ENCODE data around the gene DPPA4.
"Not testable (repeated sequence)": the region's sequence is repeated elsewhere in the genome, so short reads cannot be mapped to it uniquely, and the experiment has no call there.

Gene DPPA4, protein sequence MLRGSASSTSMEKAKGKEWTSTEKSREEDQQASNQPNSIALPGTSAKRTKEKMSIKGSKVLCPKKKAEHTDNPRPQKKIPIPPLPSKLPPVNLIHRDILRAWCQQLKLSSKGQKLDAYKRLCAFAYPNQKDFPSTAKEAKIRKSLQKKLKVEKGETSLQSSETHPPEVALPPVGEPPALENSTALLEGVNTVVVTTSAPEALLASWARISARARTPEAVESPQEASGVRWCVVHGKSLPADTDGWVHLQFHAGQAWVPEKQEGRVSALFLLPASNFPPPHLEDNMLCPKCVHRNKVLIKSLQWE

DNA sequence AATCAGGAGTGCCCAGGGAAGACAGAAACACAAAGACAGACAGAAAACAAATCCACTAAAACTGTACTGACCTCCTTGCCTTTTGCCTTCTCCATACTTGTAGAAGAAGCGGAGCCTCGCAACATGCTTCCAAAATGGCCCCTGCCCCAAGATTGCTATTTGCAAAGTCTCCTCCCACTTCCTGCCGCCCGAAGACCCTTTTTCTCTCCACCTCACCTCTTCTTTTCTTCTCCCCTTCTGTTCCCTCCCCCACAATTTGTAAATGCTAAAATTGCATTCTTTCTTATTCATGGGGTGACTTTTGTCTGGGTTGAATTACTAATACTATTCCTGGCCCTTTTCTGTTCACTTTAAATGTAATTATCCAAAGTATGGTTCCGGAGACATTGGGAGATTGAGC lies at the start of gene DPPA4:
Gene DPPA4 (minus strand): TSS at position 154 of the 400 bp plus-strand sequence. CDS start 29 bp downstream, at position 125.
- DNase-seq (ENCODE audit: low read depth) = no peak

DNA sequence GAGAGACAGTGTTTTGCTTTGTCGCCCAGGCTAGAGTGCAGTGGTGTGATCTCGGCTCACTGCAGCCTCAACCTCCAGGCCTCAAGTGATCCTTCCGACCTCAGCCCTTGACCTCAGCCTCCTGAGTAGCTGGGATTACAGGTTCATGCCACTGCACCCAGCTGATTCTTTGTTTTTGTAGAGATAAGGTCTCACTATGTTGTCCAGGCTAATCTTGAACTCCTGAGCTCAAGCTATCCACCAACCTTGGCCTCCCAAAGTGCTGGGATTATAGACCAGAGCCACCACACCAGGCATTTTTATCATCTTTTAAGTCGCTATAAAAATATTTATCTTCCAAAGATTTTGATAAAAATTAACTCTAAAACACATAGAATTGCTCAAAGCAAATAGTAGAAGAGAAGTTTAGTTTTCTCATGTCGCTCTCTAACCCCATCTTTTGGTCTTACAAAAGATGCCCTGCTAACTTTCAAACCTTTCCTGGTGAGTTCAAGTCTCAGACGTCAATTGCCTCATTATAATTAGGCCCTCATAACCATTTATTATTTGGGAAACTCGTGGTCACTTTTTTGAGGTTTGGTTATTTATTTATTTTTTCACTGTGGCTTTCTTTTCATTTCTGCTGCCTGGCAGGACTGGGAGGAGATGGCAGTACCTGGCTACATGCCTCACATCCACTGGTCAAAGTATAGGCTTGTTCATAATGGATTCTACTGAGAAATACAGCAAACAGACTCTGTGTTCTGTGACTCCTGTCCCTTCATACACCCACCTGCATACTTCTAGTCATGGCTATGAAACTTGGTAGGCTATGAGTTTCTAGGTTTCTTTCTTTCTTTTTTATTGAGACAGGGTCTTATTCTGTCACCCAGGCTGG lies 48.3 kb upstream of the DPPA4 start:
- DNase-seq (ENCODE audit: low read depth) = no peak

- no peak for DNase-seq (ENCODE audit: low read depth)
Observed at GRCh38 chr3:109384164-109384563, 46.8 kb upstream of the DPPA4 start.

GRCh38 chr3:109382588-109382987 lies 45.2 kb upstream of the DPPA4 start:
- DNase-seq (ENCODE audit: low read depth) = no peak

DNA sequence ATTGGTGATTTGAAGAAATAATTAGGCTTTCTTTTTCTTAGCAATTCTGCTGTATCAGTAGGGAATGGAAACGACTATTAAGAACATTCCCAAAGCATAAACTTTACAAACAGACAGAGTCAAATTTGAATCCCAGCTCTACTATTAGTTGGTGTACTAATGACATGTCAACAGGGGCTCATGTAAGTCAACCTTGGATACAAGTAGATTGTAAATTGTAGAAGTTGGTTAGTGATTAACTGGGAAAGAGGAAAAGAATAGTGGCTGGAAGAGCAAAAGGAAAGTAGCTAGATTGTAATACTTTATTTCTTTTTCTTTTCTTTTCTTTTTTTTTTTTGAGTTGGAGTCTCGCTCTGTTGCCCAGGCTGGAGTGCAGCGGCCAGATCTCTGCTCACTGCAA lies 38.6 kb upstream of the DPPA4 start:
- no peak for DNase-seq (ENCODE audit: low read depth)

- DNase-seq (ENCODE audit: low read depth) = not testable (repeated sequence)
Observed at GRCh38 chr3:109374434-109374833, 37.1 kb upstream of the DPPA4 start.

GRCh38 chr3:109373933-109374332 lies 36.6 kb upstream of the DPPA4 start:
- DNase-seq (ENCODE audit: low read depth) = no peak

DNA sequence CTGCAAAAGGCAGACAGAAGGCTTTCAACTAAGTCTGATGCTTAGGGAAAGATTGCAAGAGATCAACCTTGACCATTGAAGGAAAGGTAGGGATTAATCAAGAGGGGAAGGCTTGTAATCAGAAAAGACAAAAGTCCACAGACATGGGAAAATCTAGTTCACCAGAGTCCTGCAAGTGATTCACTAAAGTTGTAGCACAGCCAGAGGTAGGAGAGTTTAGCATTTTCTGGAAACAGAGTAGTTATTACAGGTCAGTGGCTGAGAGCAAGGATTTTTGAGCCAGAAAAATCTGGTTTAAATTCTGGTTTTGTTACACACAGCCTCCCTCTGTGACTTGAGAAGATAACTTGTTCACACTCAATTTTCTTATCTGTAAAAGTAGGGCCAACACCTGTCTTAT lies 35.3 kb upstream of the DPPA4 start:
- no peak for DNase-seq (ENCODE audit: low read depth)

DNA sequence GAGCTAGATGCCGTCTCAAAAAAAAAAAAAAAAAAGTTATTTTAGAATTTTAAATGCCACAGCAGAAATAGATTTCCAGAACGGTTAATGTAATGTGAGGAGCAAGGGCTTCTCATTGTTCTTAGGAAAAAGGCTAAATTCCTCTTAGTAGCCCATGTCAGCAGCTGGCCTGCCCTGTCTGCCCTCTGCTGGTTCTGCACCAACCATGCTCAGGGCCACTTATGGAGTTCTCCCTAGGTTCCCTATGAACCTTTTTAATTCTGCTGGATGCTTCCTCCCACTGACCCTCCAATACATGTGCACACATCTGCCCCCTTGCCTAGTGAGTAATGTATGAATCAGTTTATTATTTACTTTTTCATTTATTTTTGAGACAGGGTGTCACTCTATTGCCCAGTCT lies 32.2 kb upstream of the DPPA4 start:
- DNase-seq (ENCODE audit: low read depth) = no peak

DNA sequence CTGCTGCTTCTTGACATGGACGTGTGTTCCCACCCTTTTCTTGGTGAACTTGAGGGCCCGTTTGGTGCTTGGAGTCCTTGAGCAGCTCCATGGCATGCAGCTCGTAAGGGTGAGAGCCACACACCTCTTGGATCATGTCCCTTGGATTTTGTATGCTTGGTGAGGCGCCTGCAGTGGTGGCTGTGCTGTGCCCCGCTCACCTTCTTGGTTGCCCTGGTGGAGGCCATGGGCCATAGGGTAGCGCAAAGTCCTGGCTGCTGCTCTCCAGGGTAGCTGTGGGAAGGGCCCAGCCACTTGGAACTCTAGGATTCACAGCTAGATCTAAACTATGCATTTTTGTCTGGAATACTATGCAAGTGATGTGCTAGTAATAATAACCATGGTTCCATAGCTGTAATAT lies 26.7 kb upstream of the DPPA4 start:
- no peak for DNase-seq (ENCODE audit: low read depth)

DNA sequence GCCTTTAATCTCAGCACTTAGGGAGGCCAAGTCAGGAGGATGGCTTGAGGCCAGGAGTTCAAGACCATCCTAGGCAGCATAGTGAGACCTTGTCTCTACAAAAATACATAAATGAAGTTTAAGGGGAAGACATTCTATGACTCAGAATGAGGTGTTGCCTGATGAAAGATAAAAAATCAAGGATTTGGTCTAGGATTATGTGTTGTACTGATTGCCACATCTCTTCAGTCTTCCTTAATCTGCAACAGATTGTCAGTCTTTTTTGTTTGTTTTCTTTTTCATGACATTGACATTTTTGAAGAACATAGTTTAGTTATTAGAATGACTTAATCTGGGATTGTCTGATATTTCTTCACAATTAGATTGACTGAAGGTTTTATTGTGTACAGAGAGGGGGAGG lies 26.3 kb upstream of the DPPA4 start:
- no peak for DNase-seq (ENCODE audit: low read depth)

- no peak for DNase-seq (ENCODE audit: low read depth)
Observed at GRCh38 chr3:109362823-109363222, 25.5 kb upstream of the DPPA4 start.

- DNase-seq (ENCODE audit: low read depth) = not testable (repeated sequence)
Observed at GRCh38 chr3:109358809-109359208, 21.5 kb upstream of the DPPA4 start.

- no peak for DNase-seq (ENCODE audit: low read depth)
Observed at GRCh38 chr3:109356442-109357155, 19.3 kb upstream of the DPPA4 start.

GRCh38 chr3:109355625-109356441 lies 18.5 kb upstream of the DPPA4 start:
- DNase-seq (ENCODE audit: low read depth) = no peak

DNA sequence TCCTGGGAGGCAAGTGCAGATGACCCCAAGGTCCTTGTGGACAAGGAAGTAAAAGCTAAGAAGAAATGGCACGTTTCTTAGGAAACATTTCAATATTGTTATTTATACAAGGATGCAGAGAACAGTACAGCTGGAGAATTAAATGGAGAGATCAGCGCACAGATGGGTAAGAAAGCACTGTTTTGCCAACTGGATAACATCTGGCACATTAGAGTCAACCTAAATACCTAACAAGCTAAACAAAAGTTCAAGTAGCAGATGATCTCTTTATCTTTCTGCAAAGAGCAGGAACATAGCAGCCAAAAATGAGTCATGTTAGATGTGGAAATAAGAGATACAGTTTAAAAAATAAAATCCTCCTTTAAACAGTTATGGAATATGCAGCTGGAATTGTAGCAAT lies 15.7 kb upstream of the DPPA4 start:
- DNase-seq (ENCODE audit: low read depth) = no peak

GRCh38 chr3:109351231-109351630 lies 13.9 kb upstream of the DPPA4 start:
- no peak for DNase-seq (ENCODE audit: low read depth)

DNA sequence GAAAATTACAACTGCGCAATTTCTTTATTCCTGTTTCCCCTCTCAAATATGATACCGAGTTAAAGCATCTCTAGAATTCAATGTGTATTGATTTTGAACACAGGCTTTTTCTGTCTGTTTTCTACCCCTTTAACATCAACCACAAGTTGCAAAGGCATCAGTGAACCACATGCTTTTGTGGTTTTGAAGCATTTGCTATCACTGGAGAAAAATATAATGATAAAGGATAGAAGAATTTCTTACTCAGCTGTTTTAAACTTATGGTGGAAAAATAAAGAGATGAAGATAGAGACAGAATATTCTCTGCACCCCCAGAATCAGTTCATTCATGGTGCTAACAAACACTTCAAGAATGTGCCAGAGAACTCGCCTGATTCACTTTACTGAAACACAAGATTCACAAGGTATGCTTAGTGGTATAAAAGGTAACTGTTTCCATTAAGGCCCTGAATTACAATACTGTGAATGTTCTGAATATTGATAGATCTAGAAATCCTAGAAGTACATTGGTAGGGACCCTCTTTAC lies 9.5 kb upstream of the DPPA4 start:
- no peak for DNase-seq (ENCODE audit: low read depth)

GRCh38 chr3:109346099-109346498 lies 8.8 kb upstream of the DPPA4 start:
- no peak for DNase-seq (ENCODE audit: low read depth)

GRCh38 chr3:109339714-109340648 lies 2.6 kb upstream of the DPPA4 start:
- DNase-seq (ENCODE audit: low read depth) = no peak
